ENCODE measurements around the gene NAALADL2.

The NAALADL2 gene

GRCh38 chr3:175485436-175485835, 626.3 kb downstream of the NAALADL2 start:
- WGBS (ENCODE audit: insufficient coverage, insufficient read length) = no CpG with 5 or more reads among the region's 1 CpG
- Histone ChIP-seq H3K27ac (ENCODE audit: low read length) (no peak overlapping the region), H3K4me3 (ENCODE audit: low read length) (no peak overlapping the region), H3K27me3 (ENCODE audit: control insufficient read depth, insufficient read depth, low read length) (no peaks in the 10 kb centered on the region), H3K9me3 (ENCODE audit: control insufficient read depth, insufficient read depth, low read length) (no peaks in the 10 kb centered on the region), H3K4me1 (ENCODE audit: control insufficient read depth, insufficient read depth, low read length) (no peaks in the 10 kb centered on the region), H3K36me3 (ENCODE audit: control insufficient read depth, insufficient read depth, low read length) (no peaks in the 10 kb centered on the region)
- DNase-seq (ENCODE audit: low read depth, low spot score) = no peak

- Histone ChIP-seq H3K36me3 (ENCODE audit: control insufficient read depth, insufficient read depth, low read length) (no peaks in the 10 kb centered on the region), H3K27me3 (ENCODE audit: control insufficient read depth, insufficient read depth, low read length) (no peaks in the 10 kb centered on the region), H3K9me3 (ENCODE audit: control insufficient read depth, insufficient read depth, low read length) (no peaks in the 10 kb centered on the region), H3K4me3 (ENCODE audit: low read length) (no peak overlapping the region), H3K4me1 (ENCODE audit: control insufficient read depth, insufficient read depth, low read length) (no peaks in the 10 kb centered on the region), H3K27ac (ENCODE audit: low read length) (no peak overlapping the region)
- WGBS (ENCODE audit: insufficient coverage, insufficient read length) = no CpG with 5 or more reads among the region's 6 CpGs
- no peak for DNase-seq (ENCODE audit: low read depth, low spot score)
Measured at GRCh38 chr3:175486255-175486654, 627.1 kb downstream of the NAALADL2 start.

DNA sequence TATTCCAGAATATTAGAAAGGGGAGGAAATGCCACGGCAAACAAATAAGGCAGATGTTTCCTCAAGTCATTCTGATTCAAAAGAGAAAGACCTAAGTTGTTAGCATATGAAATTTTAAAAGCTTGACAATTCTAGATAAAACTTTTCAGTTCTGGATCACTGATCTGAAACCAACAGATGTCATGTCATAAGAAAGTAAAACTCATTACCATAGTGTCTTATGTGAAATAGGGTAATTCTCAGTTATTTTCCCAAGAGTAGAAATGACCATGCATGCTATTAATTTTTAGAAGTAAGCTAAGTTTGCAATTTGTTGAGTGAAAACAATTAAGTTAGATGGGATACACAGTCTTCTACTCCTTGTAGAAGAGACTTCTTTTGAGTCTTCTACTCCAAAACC, 630.3 kb downstream of the NAALADL2 start:
- H3K36me3 ChIP-seq (ENCODE audit: control insufficient read depth, insufficient read depth, low read length) = no peaks in the 10 kb centered on the region
- no CpG with 5 or more reads among the region's 1 CpG for WGBS (ENCODE audit: insufficient coverage, insufficient read length)
- no peak for DNase-seq (ENCODE audit: low read depth, low spot score)
- no peaks in the 10 kb centered on the region for H3K4me1 ChIP-seq (ENCODE audit: control insufficient read depth, insufficient read depth, low read length)
- H3K4me3 ChIP-seq (ENCODE audit: low read length) = no peak overlapping the region
- H3K27ac ChIP-seq (ENCODE audit: low read length) = no peak overlapping the region
- no peaks in the 10 kb centered on the region for H3K27me3 ChIP-seq (ENCODE audit: control insufficient read depth, insufficient read depth, low read length)
- no peaks in the 10 kb centered on the region for H3K9me3 ChIP-seq (ENCODE audit: control insufficient read depth, insufficient read depth, low read length)

- Histone ChIP-seq H3K27me3 (ENCODE audit: control insufficient read depth, insufficient read depth, low read length) (no peaks in the 10 kb centered on the region), H3K36me3 (ENCODE audit: control insufficient read depth, insufficient read depth, low read length) (no peaks in the 10 kb centered on the region), H3K4me3 (ENCODE audit: low read length) (no peak overlapping the region), H3K9me3 (ENCODE audit: control insufficient read depth, insufficient read depth, low read length) (no peaks in the 10 kb centered on the region), H3K4me1 (ENCODE audit: control insufficient read depth, insufficient read depth, low read length) (no peaks in the 10 kb centered on the region), H3K27ac (ENCODE audit: low read length) (no peak overlapping the region)
- DNase-seq (ENCODE audit: low read depth, low spot score) = no peak
- no CpG with 5 or more reads among the region's 4 CpGs for WGBS (ENCODE audit: insufficient coverage, insufficient read length)
Measured at GRCh38 chr3:175493301-175493700, 634.2 kb downstream of the NAALADL2 start.

DNA sequence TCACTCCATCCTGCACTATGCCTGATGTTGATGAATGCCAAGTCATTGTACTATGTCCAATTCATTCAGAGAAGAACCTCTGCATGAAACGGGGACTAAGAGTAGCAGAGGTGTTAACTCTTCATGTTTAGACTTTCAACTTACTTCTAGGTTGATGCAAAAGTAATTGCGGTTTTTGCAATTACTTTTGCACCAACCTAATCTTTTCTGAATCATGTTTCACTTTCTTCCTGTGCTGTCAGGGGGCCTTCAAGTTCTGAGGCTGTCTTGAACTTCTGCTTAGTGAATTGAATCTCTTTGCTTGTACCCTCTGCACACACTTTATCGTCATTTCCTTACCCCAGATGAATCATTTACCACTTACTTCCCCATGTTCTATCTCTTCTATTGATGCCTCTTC, 636.2 kb downstream of the NAALADL2 start:
- Histone ChIP-seq H3K9me3 (ENCODE audit: control insufficient read depth, insufficient read depth, low read length) (no peaks in the 10 kb centered on the region), H3K27ac (ENCODE audit: low read length) (no peak overlapping the region), H3K27me3 (ENCODE audit: control insufficient read depth, insufficient read depth, low read length) (no peaks in the 10 kb centered on the region), H3K4me3 (ENCODE audit: low read length) (no peak overlapping the region), H3K36me3 (ENCODE audit: control insufficient read depth, insufficient read depth, low read length) (no peaks in the 10 kb centered on the region), H3K4me1 (ENCODE audit: control insufficient read depth, insufficient read depth, low read length) (no peaks in the 10 kb centered on the region)
- no CpG with 5 or more reads among the region's 3 CpGs for WGBS (ENCODE audit: insufficient coverage, insufficient read length)
- DNase-seq (ENCODE audit: low read depth, low spot score) = no peak

DNA sequence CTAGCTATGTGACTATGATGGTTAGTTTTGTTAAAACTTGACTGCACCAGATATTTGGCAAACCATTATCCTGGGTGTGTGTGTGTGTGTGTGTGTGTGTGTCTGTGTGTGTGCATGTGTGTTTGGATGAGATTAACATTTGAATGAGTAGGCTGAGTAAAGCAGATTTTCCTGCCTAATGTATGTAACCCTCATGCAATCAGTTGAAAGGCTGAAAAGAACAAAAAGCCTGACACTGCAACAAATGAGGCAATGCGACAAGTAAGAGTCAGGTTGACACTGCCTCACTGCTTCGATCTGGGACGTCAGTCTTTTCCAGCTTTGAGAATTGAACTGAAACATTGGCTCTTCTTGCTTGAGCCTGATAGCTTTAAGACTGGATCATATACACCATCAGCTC, 643.0 kb downstream of the NAALADL2 start:
- no peaks in the 10 kb centered on the region for H3K4me1 ChIP-seq (ENCODE audit: control insufficient read depth, insufficient read depth, low read length)
- H3K27ac ChIP-seq (ENCODE audit: low read length) = no peak overlapping the region
- H3K9me3 ChIP-seq (ENCODE audit: control insufficient read depth, insufficient read depth, low read length) = no peaks in the 10 kb centered on the region; the same call in 1 of the 2 replicates
- no peak for DNase-seq (ENCODE audit: low read depth, low spot score)
- no CpG with 5 or more reads among the region's 3 CpGs for WGBS (ENCODE audit: insufficient coverage, insufficient read length)
- no peak overlapping the region for H3K4me3 ChIP-seq (ENCODE audit: low read length)
- H3K27me3 ChIP-seq (ENCODE audit: control insufficient read depth, insufficient read depth, low read length) = no peaks in the 10 kb centered on the region
- no peaks in the 10 kb centered on the region for H3K36me3 ChIP-seq (ENCODE audit: control insufficient read depth, insufficient read depth, low read length)

DNA sequence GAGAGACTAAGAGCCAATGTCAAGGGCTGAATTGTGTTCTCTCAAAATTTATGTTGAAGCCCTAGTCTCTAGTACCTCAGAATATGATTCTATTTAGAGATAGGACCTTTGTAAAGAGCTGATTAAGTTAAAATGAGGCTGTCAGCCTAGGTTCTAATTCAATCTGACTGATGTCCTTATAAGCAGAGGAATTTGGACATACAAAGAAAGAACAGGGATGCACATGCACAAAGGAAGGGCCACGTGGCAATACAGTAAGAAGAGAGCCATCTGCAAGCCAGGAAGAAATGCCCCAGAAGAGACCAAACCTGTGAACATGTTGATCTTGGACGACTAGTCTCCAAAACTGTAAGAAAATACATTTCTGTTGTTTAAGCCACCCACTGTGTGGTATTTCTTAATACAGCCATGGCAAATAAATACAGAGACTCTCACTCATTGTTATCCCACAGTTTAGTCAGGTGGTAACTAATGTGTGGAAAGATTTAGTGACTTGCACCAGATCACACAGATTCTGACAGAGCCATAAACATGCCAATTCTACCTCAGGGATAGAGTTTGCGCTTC, 652.2 kb downstream of the NAALADL2 start:
- no peaks in the 10 kb centered on the region for H3K4me1 ChIP-seq (ENCODE audit: control insufficient read depth, insufficient read depth, low read length)
- no CpG with 5 or more reads among the region's 3 CpGs for WGBS (ENCODE audit: insufficient coverage, insufficient read length)
- no peaks in the 10 kb centered on the region for H3K9me3 ChIP-seq (ENCODE audit: control insufficient read depth, insufficient read depth, low read length)
- no peak overlapping the region for H3K27ac ChIP-seq (ENCODE audit: low read length)
- no peaks in the 10 kb centered on the region for H3K36me3 ChIP-seq (ENCODE audit: control insufficient read depth, insufficient read depth, low read length)
- DNase-seq (ENCODE audit: low read depth, low spot score) = no peak
- H3K27me3 ChIP-seq (ENCODE audit: control insufficient read depth, insufficient read depth, low read length) = no peaks in the 10 kb centered on the region
- no peak overlapping the region for H3K4me3 ChIP-seq (ENCODE audit: low read length)

- Histone ChIP-seq H3K4me1 (ENCODE audit: control insufficient read depth, insufficient read depth, low read length) (no peaks in the 10 kb centered on the region), H3K4me3 (ENCODE audit: low read length) (no peak overlapping the region), H3K9me3 (ENCODE audit: control insufficient read depth, insufficient read depth, low read length) (no peaks in the 10 kb centered on the region), H3K36me3 (ENCODE audit: control insufficient read depth, insufficient read depth, low read length) (no peaks in the 10 kb centered on the region), H3K27me3 (ENCODE audit: control insufficient read depth, insufficient read depth, low read length) (no peaks in the 10 kb centered on the region), H3K27ac (ENCODE audit: low read length) (no peak overlapping the region)
- no peak for DNase-seq (ENCODE audit: low read depth, low spot score)
- no CpG with 5 or more reads among the region's 2 CpGs for WGBS (ENCODE audit: insufficient coverage, insufficient read length)
Measured at GRCh38 chr3:175512700-175513099, 653.6 kb downstream of the NAALADL2 start.

DNA sequence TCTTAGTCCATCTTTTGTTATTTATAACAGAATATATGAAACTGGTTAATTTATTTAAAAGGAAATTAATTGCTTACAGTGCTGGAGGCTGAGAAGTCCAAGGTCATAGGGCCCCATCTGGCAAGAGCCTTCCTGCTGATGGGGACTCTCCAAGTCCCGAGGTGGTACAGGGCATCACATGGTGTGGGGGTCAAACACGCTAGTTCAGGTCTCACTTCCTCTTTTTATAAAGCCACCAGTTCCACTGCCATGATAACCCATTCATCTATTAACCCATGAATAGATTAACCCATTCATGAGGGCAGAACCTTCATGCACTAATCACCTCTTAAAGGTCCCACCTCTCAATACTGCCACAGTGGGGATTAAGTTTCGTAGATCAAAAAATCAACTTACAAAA, 659.3 kb downstream of the NAALADL2 start:
- WGBS (ENCODE audit: insufficient coverage, insufficient read length) = no CpG with 5 or more reads among the region's 3 CpGs
- H3K27ac ChIP-seq (ENCODE audit: low read length) = no peak overlapping the region

DNA sequence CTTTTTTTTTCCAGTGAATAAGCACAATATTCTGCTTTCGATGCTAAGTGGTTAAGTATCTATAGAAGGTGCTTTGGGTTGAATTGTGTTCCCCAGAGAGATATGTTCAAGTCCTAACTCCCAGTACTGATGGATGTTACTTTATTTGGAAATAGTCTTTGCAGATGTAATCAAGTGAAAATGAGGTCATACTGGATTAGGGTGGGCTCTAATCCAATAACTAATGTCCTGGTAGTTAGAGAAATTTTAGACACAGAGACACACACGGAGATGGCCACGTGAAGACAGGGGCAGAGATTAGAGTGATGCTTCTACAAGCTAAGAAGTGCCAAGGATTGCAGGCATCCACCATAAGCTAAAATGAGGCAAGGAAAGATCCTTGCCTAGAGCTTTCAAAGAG, 662.3 kb downstream of the NAALADL2 start:
- no peak overlapping the region for H3K4me3 ChIP-seq (ENCODE audit: low read length)
- no CpG with 5 or more reads among the region's 3 CpGs for WGBS (ENCODE audit: insufficient coverage, insufficient read length)
- no peaks in the 10 kb centered on the region for H3K27me3 ChIP-seq (ENCODE audit: control insufficient read depth, insufficient read depth, low read length)
- DNase-seq (ENCODE audit: low read depth, low spot score) = no peak
- H3K4me1 ChIP-seq (ENCODE audit: control insufficient read depth, insufficient read depth, low read length) = no peaks in the 10 kb centered on the region
- no peaks in the 10 kb centered on the region for H3K9me3 ChIP-seq (ENCODE audit: control insufficient read depth, insufficient read depth, low read length)
- no peaks in the 10 kb centered on the region for H3K36me3 ChIP-seq (ENCODE audit: control insufficient read depth, insufficient read depth, low read length)
- no peak overlapping the region for H3K27ac ChIP-seq (ENCODE audit: low read length)

More for the DNA sequence above, 659.3 kb downstream of the NAALADL2 start:
- H3K9me3 ChIP-seq (ENCODE audit: control insufficient read depth, insufficient read depth, low read length) = no peaks in the 10 kb centered on the region
- no peaks in the 10 kb centered on the region for H3K36me3 ChIP-seq (ENCODE audit: control insufficient read depth, insufficient read depth, low read length)
- H3K27me3 ChIP-seq (ENCODE audit: control insufficient read depth, insufficient read depth, low read length) = no peaks in the 10 kb centered on the region
- no peak overlapping the region for H3K4me3 ChIP-seq (ENCODE audit: low read length)
- H3K4me1 ChIP-seq (ENCODE audit: control insufficient read depth, insufficient read depth, low read length) = no peaks in the 10 kb centered on the region
- no peak for DNase-seq (ENCODE audit: low read depth, low spot score)

DNA sequence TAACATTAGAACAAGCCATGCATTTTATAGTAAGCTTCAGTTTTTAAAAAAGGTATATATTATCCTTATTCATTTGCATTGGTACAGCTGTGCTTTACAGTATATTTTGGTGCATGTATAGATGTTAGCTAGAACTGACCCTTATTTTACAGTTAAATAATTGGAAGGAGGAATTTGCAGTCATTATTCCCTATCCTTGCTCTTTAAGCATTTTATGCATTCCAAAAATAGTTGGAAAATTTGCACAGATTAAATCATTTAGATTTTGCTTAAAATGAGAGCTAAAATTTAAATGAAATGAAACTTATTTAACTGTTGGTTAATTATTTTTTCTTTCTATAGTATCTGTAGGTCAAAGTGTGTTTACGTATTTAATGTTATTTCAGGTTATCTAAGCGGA, 667.1 kb downstream of the NAALADL2 start:
- Histone ChIP-seq H3K27ac (ENCODE audit: low read length) (no peak overlapping the region), H3K4me1 (ENCODE audit: control insufficient read depth, insufficient read depth, low read length) (0 out of 2 replicates have a peak, but pooled peaks cover 2% of the 10 kb centered on the region), H3K27me3 (ENCODE audit: control insufficient read depth, insufficient read depth, low read length) (no peaks in the 10 kb centered on the region), H3K36me3 (ENCODE audit: control insufficient read depth, insufficient read depth, low read length) (no peaks in the 10 kb centered on the region), H3K4me3 (ENCODE audit: low read length) (no peak overlapping the region), H3K9me3 (ENCODE audit: control insufficient read depth, insufficient read depth, low read length) (no peaks in the 10 kb centered on the region)
- no peak for DNase-seq (ENCODE audit: low read depth, low spot score)
- 100% methylated on average over 1 of the region's 2 CpGs for WGBS (ENCODE audit: insufficient coverage, insufficient read length)

Data from iPS DF 6.9 (cell line).